Measurements from ENCODE around the gene TAF11.
"Not testable (repeated sequence)": the region's sequence is repeated elsewhere in the genome, so short reads cannot be mapped to it uniquely, and the experiment has no call there.

- TF ChIP-seq CTCF, POLR2A (IDR thresholded peaks at IDR 0.05): not testable (repeated sequence)
These were observed 44.4 kb upstream of the TAF11 start for GRCh38 chr6:34932202-34932601.
